OCI-LY1 (cell line): ENCODE results near the gene DPP9.

Source experiments
- H2AFZ ChIP-seq: fragments of 200-600 bp; sonication (generic), shearing (Covaris generic); 2 replicates; pipeline ENCODE4 v1.6.0; 2014; ENCODE audit warnings: antibody characterized with exemption, mild to moderate bottlenecking, low read length
- H3F3A ChIP-seq: fragments of 200-600 bp; sonication (generic), shearing (Covaris generic); 2 replicates; pipeline ENCODE4 v1.6.0; 2014; ENCODE audit warnings: mild to moderate bottlenecking, antibody characterized with exemption, low read length, moderate library complexity; ENCODE audit not compliant: insufficient read depth
- H3K27ac ChIP-seq: fragments of 200-600 bp; sonication (generic); 2 replicates; pipeline ENCODE4 v1.5.1; 2014; ENCODE audit warnings: low read length, mixed run types, mild to moderate bottlenecking, low read depth; ENCODE audit not compliant: poor library complexity, severe bottlenecking
- H3K27me3 ChIP-seq: fragments of 200-600 bp; sonication (generic); 2 replicates; pipeline ENCODE4 v1.6.0; 2014; ENCODE audit warnings: antibody characterized with exemption, mild to moderate bottlenecking, low read length, moderate library complexity; ENCODE audit not compliant: insufficient read depth
- H3K36me3 ChIP-seq: fragments of 200-600 bp; sonication (generic); 2 replicates; pipeline ENCODE4 v1.6.1; 2014; ENCODE audit warnings: mild to moderate bottlenecking, antibody characterized with exemption, low read length, moderate library complexity, mixed read lengths; ENCODE audit not compliant: insufficient read depth
- H3K4me1 ChIP-seq: fragments of 200-600 bp; sonication (generic); 2 replicates; pipeline ENCODE4 v1.5.1; 2014; ENCODE audit warnings: mild to moderate bottlenecking, low read length, moderate library complexity; ENCODE audit not compliant: insufficient read depth, severe bottlenecking
- H3K4me2 ChIP-seq: fragments of 200-600 bp; sonication (generic), shearing (Covaris generic); 2 replicates; pipeline ENCODE4 v1.6.1; 2014; ENCODE audit warnings: low read length
- H3K4me3 ChIP-seq: fragments of 200-600 bp; sonication (generic); 2 replicates; pipeline ENCODE4 v1.5.1; 2014; ENCODE audit warnings: low read length, low read depth, mild to moderate bottlenecking, mixed read lengths; ENCODE audit not compliant: poor library complexity, severe bottlenecking
- H3K79me2 ChIP-seq: fragments of 200-600 bp; shearing (Covaris generic); 2 replicates; pipeline ENCODE4 v1.6.1; 2016; ENCODE audit warnings: mixed run types, low read length, mixed read lengths; ENCODE audit not compliant: insufficient read depth
- H3K9ac ChIP-seq: fragments of 200-600 bp; sonication (generic), shearing (Covaris generic); 2 replicates; pipeline ENCODE4 v1.6.1; 2014; ENCODE audit warnings: mild to moderate bottlenecking, low read length, mixed read lengths
- H3K9me2 ChIP-seq: fragments of 200-600 bp; sonication (generic), shearing (Covaris generic); 2 replicates; pipeline ENCODE4 v1.6.1; 2014; ENCODE audit warnings: low read depth, mild to moderate bottlenecking, low read length, mixed read lengths
- H3K9me3 ChIP-seq: fragments of 200-600 bp; shearing (Covaris generic); 2 replicates; pipeline ENCODE4 v1.6.1; 2014; ENCODE audit warnings: low read length, mixed read lengths
- H4K20me1 ChIP-seq: fragments of 200-600 bp; sonication (generic), shearing (Covaris generic); 2 replicates; pipeline ENCODE4 v1.6.0; 2016; ENCODE audit warnings: mild to moderate bottlenecking, low read length; ENCODE audit not compliant: insufficient read depth
- CTCF ChIP-seq: fragments of 200-600 bp; sonication (generic), shearing (Covaris generic); IDR thresholded peaks from 2 replicates; pipeline ENCODE4 v1.5.1; 2017; ENCODE audit warnings: mild to moderate bottlenecking, antibody characterized with exemption, low read length, moderate library complexity, mixed read lengths
- EZH2 ChIP-seq: fragments of 200-600 bp; sonication (generic), shearing (Covaris generic); IDR thresholded peaks from 2 replicates; pipeline ENCODE4 v1.8.0; 2017; ENCODE audit warnings: borderline replicate concordance, mixed run types, mild to moderate bottlenecking, antibody characterized with exemption, low read length, moderate library complexity, mixed read lengths

DPP9 gene

DNA sequence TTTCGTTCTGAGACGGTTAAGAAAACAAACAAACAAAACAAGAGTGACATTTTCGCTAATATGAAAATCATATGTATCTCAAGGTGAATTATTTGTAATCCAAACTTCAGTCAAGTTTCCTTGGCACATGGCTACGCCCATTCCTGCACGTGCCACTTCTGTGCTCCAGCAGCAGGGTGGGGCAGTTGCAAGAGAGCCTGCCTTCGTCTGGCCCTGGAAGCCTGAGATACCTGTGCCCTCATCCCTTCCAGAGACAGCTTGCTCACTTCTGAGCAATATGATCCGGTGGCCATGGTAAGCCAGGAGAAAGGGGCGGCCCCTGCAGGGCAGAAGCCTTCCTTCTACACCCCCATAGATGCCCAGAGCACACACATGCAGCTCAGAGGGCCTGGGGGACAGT lies 22.1 kb downstream of the DPP9 start:
- no peaks in the 10 kb centered on the region for H4K20me1 ChIP-seq
- no peak overlapping the region for H3K4me3 ChIP-seq
- peaks cover 63% of the 10 kb centered on the region for H3K36me3 ChIP-seq
- no peak overlapping the region for H3K9ac ChIP-seq
- no peak overlapping the region for H3K4me2 ChIP-seq
- no peaks in the 10 kb centered on the region for H3K4me1 ChIP-seq
- TF ChIP-seq CTCF (no peak), EZH2 (no peak)
- no peaks in the 10 kb centered on the region for H3K79me2 ChIP-seq
- H3K27ac ChIP-seq: no peak overlapping the region
- H3K9me3 ChIP-seq: no peaks in the 10 kb centered on the region
- H3K27me3 ChIP-seq: no peaks in the 10 kb centered on the region
- no peak overlapping the region for H2AFZ ChIP-seq
- H3K9me2 ChIP-seq: no peaks in the 10 kb centered on the region
- no peaks in the 10 kb centered on the region for H3F3A ChIP-seq

GRCh38 chr19:4700693-4700970 lies 23.0 kb downstream of the DPP9 start:
- Histone ChIP-seq H3K9me3 (no peaks in the 10 kb centered on the region), H3F3A (no peaks in the 10 kb centered on the region), H3K79me2 (no peaks in the 10 kb centered on the region), H3K27ac (no peak overlapping the region), H3K4me3 (no peak overlapping the region), H3K27me3 (no peaks in the 10 kb centered on the region), H3K36me3 (peaks cover 63% of the 10 kb centered on the region), H3K4me2 (no peak overlapping the region), H2AFZ (no peak overlapping the region), H3K9me2 (no peaks in the 10 kb centered on the region), H3K4me1 (no peaks in the 10 kb centered on the region), H3K9ac (no peak overlapping the region), H4K20me1 (no peaks in the 10 kb centered on the region)
- TF ChIP-seq CTCF (peak; percentile 10; the same call in 1 of the 2 replicates), EZH2 (no peak)

GRCh38 chr19:4699826-4700692 lies 23.6 kb downstream of the DPP9 start:
- Histone ChIP-seq H3F3A (no peaks in the 10 kb centered on the region), H3K79me2 (no peaks in the 10 kb centered on the region), H3K9ac (no peak overlapping the region), H3K4me2 (no peak overlapping the region), H3K9me2 (no peaks in the 10 kb centered on the region), H2AFZ (no peak overlapping the region), H3K36me3 (peaks cover 67% of the 10 kb centered on the region), H3K4me1 (no peaks in the 10 kb centered on the region), H3K27me3 (no peaks in the 10 kb centered on the region), H3K4me3 (no peak overlapping the region), H3K27ac (no peak overlapping the region), H3K9me3 (no peaks in the 10 kb centered on the region), H4K20me1 (no peaks in the 10 kb centered on the region)
- no peak for TF ChIP-seq EZH2
- no peak for TF ChIP-seq CTCF
